Thyroid gland (tissue), 4 donors: ENCODE data around the gene TYMP.

Experiments used
- CTCF ChIP-seq, 6 experiments: fragments of 200-600 bp in 3 of 6; fragments of 450-650 bp in 3 of 6; sonication (generic) in 3 of 6; IDR thresholded peaks; one replicate each; pipeline ENCODE4 v1.5.1; 2016 to 2019; ENCODE audit warnings: antibody characterized with exemption in 6 of 6, mild to moderate bottlenecking in 2 of 6, inconsistent platforms in 1 of 6, moderate library complexity in 1 of 6
- POLR2A ChIP-seq, 2 donors: fragments of 450-650 bp; IDR thresholded peaks; one replicate each; pipeline ENCODE4 v1.6.1; 2017; ENCODE audit warnings: antibody characterized with exemption in 2 of 2, mild to moderate bottlenecking in 2 of 2, moderate library complexity in 1 of 2

GRCh38 chr22:50532824-50533796 is 3.3 kb upstream of the TYMP start:
- TF ChIP-seq CTCF (IDR thresholded peaks at IDR 0.05) (no peak), POLR2A (IDR thresholded peaks at IDR 0.05) (no peak)
